ENCODE data around the gene HRH3.

Gene HRH3

GRCh38 chr20:62219992-62220665 lies at the start of gene HRH3:
Gene HRH3, minus strand, starts transcription at chr20:62220278. Its CDS starts 308 bp downstream, at chr20:62219970.
- DNase-seq: peak in 1 of 2 donors; percentile 49

GRCh38 chr20:62269871-62270270 lies 49.8 kb upstream of the HRH3 start:
- no peak for DNase-seq

- DNase-seq: no peak
Measured at GRCh38 chr20:62269378-62269777, 49.3 kb upstream of the HRH3 start.

- DNase-seq: no peak
Measured at GRCh38 chr20:62268228-62268900, 48.3 kb upstream of the HRH3 start.

GRCh38 chr20:62267543-62267942 lies 47.5 kb upstream of the HRH3 start:
- no peak for DNase-seq

- DNase-seq: no peak
Measured at GRCh38 chr20:62266851-62267250, 46.8 kb upstream of the HRH3 start.

- DNase-seq: peak in 1 of 2 donors; percentile 8
Measured at GRCh38 chr20:62266340-62266739, 46.3 kb upstream of the HRH3 start.

- DNase-seq: no peak
Measured at GRCh38 chr20:62265365-62265764, 45.3 kb upstream of the HRH3 start.

- no peak for DNase-seq
Measured at GRCh38 chr20:62263396-62263795, 43.3 kb upstream of the HRH3 start.

- no peak for DNase-seq
Measured at GRCh38 chr20:62262064-62262463, 42.0 kb upstream of the HRH3 start.

GRCh38 chr20:62259294-62259565 lies 39.2 kb upstream of the HRH3 start:
- DNase-seq: no peak

GRCh38 chr20:62258499-62259293 lies 38.6 kb upstream of the HRH3 start:
- DNase-seq: no peak

- no peak for DNase-seq
Measured at GRCh38 chr20:62255976-62256375, 35.9 kb upstream of the HRH3 start.

- DNase-seq: no peak
Measured at GRCh38 chr20:62254021-62254724, 34.1 kb upstream of the HRH3 start.

GRCh38 chr20:62253398-62253797 lies 33.3 kb upstream of the HRH3 start:
- DNase-seq: no peak

GRCh38 chr20:62252342-62252966 lies 32.4 kb upstream of the HRH3 start:
- DNase-seq: no peak

- no peak for DNase-seq
Measured at GRCh38 chr20:62248890-62249560, 28.9 kb upstream of the HRH3 start.

- DNase-seq: no peak
Measured at GRCh38 chr20:62246872-62247652, 27.0 kb upstream of the HRH3 start.

GRCh38 chr20:62246431-62246830 lies 26.4 kb upstream of the HRH3 start:
- DNase-seq: no peak

- DNase-seq: no peak
Measured at GRCh38 chr20:62245911-62246280, 25.8 kb upstream of the HRH3 start.

- no peak for DNase-seq
Measured at GRCh38 chr20:62244644-62245108, 24.6 kb upstream of the HRH3 start.
